OCI-M1 (cell line): ENCODE results near the gene DIP2B.
A peak's percentile ranks its signal among the peaks of the same experiment; 100 is the strongest.
"Not testable (repeated sequence)": the region's sequence is repeated elsewhere in the genome, so short reads cannot be mapped to it uniquely, and the experiment has no call there.

Experiments
- DNase-seq: peaks from one replicate; lab custom pipeline; 2025; lab: John Stamatoyannopoulos, UW

DIP2B gene

GRCh38 chr12:50677858-50678257 lies 173.1 kb downstream of the DIP2B start:
- no peak for DNase-seq

- DNase-seq: no peak
Observed at GRCh38 chr12:50678650-50679365, 174.0 kb downstream of the DIP2B start.

- DNase-seq: no peak
Observed at GRCh38 chr12:50679612-50680011, 174.8 kb downstream of the DIP2B start.

GRCh38 chr12:50681064-50681463 lies 176.3 kb downstream of the DIP2B start:
- not testable (repeated sequence) for DNase-seq

GRCh38 chr12:50685641-50686040 lies 180.9 kb downstream of the DIP2B start:
- peak; percentile 2 for DNase-seq

GRCh38 chr12:50686406-50686805 lies 181.6 kb downstream of the DIP2B start:
- no peak for DNase-seq

GRCh38 chr12:50686976-50687375 lies 182.2 kb downstream of the DIP2B start:
- DNase-seq: no peak

- no peak for DNase-seq
Observed at GRCh38 chr12:50689437-50689836, 184.7 kb downstream of the DIP2B start.

GRCh38 chr12:50690925-50691324 lies 186.1 kb downstream of the DIP2B start:
- DNase-seq: no peak

GRCh38 chr12:50695961-50696360 lies 191.2 kb downstream of the DIP2B start:
- DNase-seq: peak; percentile 63

- DNase-seq: no peak
Observed at GRCh38 chr12:50696931-50697330, 192.1 kb downstream of the DIP2B start.

GRCh38 chr12:50699154-50699553 lies 194.4 kb downstream of the DIP2B start:
- DNase-seq: no peak

GRCh38 chr12:50699940-50700339 lies 195.2 kb downstream of the DIP2B start:
- no peak for DNase-seq

- DNase-seq: no peak
Observed at GRCh38 chr12:50706606-50707005, 201.8 kb downstream of the DIP2B start.

GRCh38 chr12:50707396-50707795 lies 202.6 kb downstream of the DIP2B start:
- DNase-seq: no peak

- no peak for DNase-seq
Observed at GRCh38 chr12:50708631-50709030, 203.8 kb downstream of the DIP2B start.

- no peak for DNase-seq
Observed at GRCh38 chr12:50711121-50711520, 206.3 kb downstream of the DIP2B start.

- no peak for DNase-seq
Observed at GRCh38 chr12:50715174-50715573, 210.4 kb downstream of the DIP2B start.

GRCh38 chr12:50718760-50719159 lies 214.0 kb downstream of the DIP2B start:
- no peak for DNase-seq

- no peak for DNase-seq
Observed at GRCh38 chr12:50720085-50720484, 215.3 kb downstream of the DIP2B start.

- DNase-seq: no peak
Observed at GRCh38 chr12:50720501-50720900, 215.7 kb downstream of the DIP2B start.

GRCh38 chr12:50723865-50724264 lies 219.1 kb downstream of the DIP2B start:
- DNase-seq: no peak

GRCh38 chr12:50725011-50725942 lies 220.5 kb downstream of the DIP2B start:
- no peak for DNase-seq
